HL-60 (cell line): ENCODE measurements around the gene PDC.

Source experiments
- DNase-seq, 2 experiments: peaks; one replicate each; pipeline ENCODE4 v3.0.0-alpha.2; 2010 to 2020; ENCODE audit warnings: low read depth in 1 of 2, low spot score in 1 of 2
- H3K27ac ChIP-seq: fragments of 250-450 bp; sonication (Bioruptor Pico); replicated peaks from 2 replicates; pipeline ENCODE4 v1.5.1; 2020; ENCODE audit warnings: mild to moderate bottlenecking, moderate library complexity
- H3K27me3 ChIP-seq: fragments of 250-450 bp; sonication (Bioruptor Pico); 2 replicates; pipeline ENCODE4 v1.5.1; 2021; ENCODE audit warnings: mild to moderate bottlenecking, moderate library complexity; ENCODE audit not compliant: insufficient read depth, poor library complexity, severe bottlenecking
- H3K4me3 ChIP-seq: replicated peaks from 2 replicates; pipeline ENCODE4 v1.5.1; 2011; ENCODE audit warnings: mild to moderate bottlenecking, control low read depth, low read length; ENCODE audit not compliant: insufficient read depth
- CTCF ChIP-seq: IDR thresholded peaks from one replicate; pipeline ENCODE4 v1.5.1; 2011; ENCODE audit warnings: low read length, control low read depth, inconsistent platforms; ENCODE audit not compliant: insufficient read depth
- GABPA ChIP-seq: IDR thresholded peaks from 2 replicates; pipeline ENCODE4 v1.6.1; 2012; ENCODE audit warnings: low read depth
- POLR2AphosphoS5 ChIP-seq: IDR thresholded peaks from 2 replicates; pipeline ENCODE4 v1.6.1; 2012; ENCODE audit warnings: low read depth
- SPI1 ChIP-seq: IDR thresholded peaks from 2 replicates; pipeline ENCODE4 v1.6.1; 2012; ENCODE audit warnings: low read depth, mild to moderate bottlenecking, borderline replicate concordance
- TF ChIP-seq, protein P1 (sequence below): IDR thresholded peaks from 2 replicates; pipeline ENCODE4 v1.6.1; 2012; ENCODE audit warnings: low read depth; ENCODE audit not compliant: insufficient replicate concordance

Gene PDC

DNA sequence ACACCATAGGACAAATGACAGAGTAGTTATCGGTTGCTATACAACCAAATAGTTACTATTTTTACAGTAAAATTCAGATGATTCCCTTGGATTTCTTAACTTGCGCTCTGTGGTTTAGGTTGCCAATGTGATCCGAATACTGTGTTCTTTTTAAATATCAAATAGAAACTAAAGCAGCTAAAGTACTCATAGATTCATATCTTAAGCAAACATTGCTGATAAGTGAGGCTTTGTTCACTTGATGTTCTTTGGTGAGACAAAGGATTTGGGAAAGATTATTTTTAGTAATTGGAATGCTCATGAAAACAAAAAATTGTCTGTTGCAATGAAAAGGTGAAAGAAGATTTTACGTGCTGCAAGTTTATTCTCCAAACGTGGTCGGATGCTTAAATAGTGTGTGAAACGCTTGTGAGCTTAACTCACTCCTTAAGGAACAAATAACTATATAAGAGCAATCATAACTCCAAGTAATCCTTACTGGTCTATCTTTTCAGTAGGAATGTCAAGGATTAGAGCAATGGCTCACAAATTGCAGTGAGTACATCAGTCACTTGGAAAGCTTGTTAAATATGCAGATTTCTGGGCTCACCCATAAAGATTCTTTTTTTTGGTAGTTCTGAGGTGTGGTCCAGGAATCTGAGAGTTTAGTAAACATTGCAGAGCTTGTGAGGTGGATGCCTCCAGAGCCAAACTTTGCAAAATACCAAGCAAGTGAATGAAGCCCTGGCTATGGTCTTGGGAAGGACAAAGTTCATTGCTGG lies 31.8 kb upstream of the PDC start:
- Histone ChIP-seq H3K27ac (no peak overlapping the region), H3K4me3 (no peak overlapping the region), H3K27me3 (no peaks in the 10 kb centered on the region)
- no peak for DNase-seq
- no peak for TF ChIP-seq SPI1
- TF ChIP-seq, protein P1, sequence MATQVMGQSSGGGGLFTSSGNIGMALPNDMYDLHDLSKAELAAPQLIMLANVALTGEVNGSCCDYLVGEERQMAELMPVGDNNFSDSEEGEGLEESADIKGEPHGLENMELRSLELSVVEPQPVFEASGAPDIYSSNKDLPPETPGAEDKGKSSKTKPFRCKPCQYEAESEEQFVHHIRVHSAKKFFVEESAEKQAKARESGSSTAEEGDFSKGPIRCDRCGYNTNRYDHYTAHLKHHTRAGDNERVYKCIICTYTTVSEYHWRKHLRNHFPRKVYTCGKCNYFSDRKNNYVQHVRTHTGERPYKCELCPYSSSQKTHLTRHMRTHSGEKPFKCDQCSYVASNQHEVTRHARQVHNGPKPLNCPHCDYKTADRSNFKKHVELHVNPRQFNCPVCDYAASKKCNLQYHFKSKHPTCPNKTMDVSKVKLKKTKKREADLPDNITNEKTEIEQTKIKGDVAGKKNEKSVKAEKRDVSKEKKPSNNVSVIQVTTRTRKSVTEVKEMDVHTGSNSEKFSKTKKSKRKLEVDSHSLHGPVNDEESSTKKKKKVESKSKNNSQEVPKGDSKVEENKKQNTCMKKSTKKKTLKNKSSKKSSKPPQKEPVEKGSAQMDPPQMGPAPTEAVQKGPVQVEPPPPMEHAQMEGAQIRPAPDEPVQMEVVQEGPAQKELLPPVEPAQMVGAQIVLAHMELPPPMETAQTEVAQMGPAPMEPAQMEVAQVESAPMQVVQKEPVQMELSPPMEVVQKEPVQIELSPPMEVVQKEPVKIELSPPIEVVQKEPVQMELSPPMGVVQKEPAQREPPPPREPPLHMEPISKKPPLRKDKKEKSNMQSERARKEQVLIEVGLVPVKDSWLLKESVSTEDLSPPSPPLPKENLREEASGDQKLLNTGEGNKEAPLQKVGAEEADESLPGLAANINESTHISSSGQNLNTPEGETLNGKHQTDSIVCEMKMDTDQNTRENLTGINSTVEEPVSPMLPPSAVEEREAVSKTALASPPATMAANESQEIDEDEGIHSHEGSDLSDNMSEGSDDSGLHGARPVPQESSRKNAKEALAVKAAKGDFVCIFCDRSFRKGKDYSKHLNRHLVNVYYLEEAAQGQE, result no peak
- TF ChIP-seq POLR2AphosphoS5, result no peak
- no peak for TF ChIP-seq GABPA
- no peak for TF ChIP-seq CTCF

DNA sequence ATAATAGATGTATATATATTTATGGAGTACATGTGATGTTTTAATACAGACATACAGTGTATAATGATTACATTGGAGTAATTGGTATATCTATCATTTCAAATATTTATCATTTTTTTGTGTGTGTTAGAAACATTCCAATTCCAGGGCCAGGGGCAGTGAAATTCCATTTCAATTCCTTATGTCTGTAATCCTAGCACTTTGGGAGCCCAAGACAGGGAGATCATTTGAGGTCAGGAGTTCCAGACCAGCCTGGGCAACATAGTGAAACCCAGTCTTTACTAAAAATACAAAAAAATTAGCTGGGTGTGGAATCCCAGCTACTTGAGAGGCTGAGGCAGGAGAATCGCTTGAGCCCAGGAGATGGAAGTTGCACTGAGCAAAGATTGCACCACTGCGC lies 30.4 kb upstream of the PDC start:
- TF ChIP-seq POLR2AphosphoS5, result no peak
- TF ChIP-seq CTCF, result no peak
- TF ChIP-seq GABPA, result no peak
- no peak for TF ChIP-seq SPI1
- TF ChIP-seq, protein P1, result no peak
- Histone ChIP-seq H3K27ac (no peak overlapping the region), H3K4me3 (no peak overlapping the region), H3K27me3 (no peaks in the 10 kb centered on the region)
- no peak for DNase-seq

- Histone ChIP-seq H3K4me3 (no peak overlapping the region), H3K27ac (no peak overlapping the region), H3K27me3 (no peaks in the 10 kb centered on the region)
- no peak for DNase-seq
- no peak for TF ChIP-seq GABPA
- TF ChIP-seq CTCF, result no peak
- no peak for TF ChIP-seq POLR2AphosphoS5
- TF ChIP-seq, protein P1, result no peak
- no peak for TF ChIP-seq SPI1
These were observed 26.2 kb upstream of the PDC start for GRCh38 chr1:186487163-186487562.
